CD4-positive, alpha-beta T cell treated with Interleukin-15 for 4 hours (primary cell): Measurements from ENCODE around the gene ADRM1.

Source experiments
- DNase-seq: peaks from one replicate; pipeline ENCODE4 v3.0.0-alpha.2; 2020; ENCODE audit warnings: low spot score

ADRM1 gene

DNA sequence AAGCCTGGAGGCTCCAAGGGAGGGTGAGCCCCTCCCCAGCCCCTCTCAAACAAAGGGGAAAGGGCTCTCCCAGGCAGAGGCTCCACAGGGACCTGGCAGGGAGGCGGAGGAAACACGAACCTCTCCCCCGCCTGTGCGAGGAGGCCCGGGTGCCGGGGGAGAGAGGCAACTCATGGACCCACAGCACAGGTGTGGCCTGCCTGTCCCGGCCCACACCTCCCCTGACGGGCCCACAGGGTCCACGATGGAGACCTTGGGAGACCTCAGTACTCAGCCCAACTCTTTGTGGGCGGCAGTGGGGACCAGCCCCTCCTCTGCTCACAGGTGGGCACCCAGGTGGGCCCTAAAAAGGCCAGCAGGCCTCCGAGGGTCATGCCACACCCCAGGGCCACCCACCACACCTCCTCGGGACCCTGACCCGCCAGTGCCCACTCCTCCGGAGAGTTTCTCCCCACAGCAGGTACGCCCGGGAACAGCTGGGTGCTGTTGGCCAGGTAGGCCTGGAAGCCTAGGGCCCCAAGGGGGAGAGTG lies 52.1 kb downstream of the ADRM1 start:
- DNase-seq, result no peak

GRCh38 chr20:62355516-62355877 lies 52.7 kb downstream of the ADRM1 start:
- no peak for DNase-seq

- no peak for DNase-seq
These were observed 53.2 kb downstream of the ADRM1 start for GRCh38 chr20:62355878-62356588.

GRCh38 chr20:62356589-62357186 lies 53.9 kb downstream of the ADRM1 start:
- no peak for DNase-seq

DNA sequence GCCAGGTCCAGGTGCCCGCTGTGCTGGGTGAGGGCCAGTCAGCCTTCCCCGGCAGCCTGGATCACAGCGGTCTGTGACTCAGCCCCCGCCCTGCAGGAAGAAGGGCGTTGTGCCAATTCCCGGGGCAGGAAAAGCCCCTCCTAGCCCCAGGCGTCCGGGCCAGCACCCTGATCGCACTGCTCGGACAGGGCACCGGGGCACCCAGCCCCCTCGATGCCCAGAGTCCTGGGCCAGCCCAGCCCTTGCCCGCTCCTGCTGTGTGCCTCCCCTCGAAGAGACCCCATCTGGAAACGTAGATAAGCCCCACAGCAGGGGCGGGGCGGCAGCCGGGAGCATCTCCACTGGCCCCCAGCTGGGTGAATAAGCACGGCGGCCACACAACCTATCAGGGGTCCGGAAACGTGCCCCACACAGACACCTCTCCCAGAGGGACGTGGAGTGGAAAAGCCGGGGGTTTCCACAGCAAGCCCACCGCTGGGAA lies 54.4 kb downstream of the ADRM1 start:
- DNase-seq, result no peak

DNA sequence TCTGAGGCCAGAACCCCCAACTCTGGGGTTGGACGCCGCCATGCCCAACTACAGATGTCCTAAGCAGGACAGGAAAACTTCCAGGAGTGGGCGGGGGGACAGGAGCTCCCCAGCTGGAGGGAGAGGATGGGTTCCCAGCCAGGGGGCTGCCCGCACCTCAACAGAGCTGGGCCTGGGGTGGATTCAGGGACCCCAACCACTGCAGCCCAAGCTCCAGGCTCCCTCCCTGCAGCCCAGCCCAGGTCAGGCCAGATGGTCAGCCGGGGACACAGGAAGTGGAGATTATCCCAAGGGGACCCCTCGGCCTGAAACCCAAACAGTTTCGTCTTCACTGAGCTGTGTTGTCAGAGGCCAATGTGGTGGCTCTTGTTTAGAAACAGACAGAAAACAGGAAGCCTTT lies 54.9 kb downstream of the ADRM1 start:
- no peak for DNase-seq
